Measurements from ENCODE around the gene GREM2.

Gene GREM2

DNA sequence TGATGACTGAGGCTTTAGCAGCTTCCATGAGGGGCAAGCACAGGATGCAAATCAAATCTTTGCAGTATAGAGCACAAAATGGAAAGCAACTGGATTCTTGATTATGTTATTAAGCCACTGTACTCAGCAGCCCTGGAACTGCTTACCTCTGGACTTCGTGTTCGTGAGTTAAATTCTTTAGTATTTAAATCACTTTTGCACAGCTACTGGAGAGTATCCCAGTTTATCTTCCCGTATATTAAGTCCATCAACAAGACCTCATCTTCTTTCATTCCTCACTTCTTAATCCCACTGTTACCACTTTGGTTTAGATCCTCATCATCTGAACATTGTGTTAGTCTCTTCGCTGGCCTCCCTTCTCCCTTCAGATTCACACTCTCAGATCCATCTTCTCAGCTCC is 108.9 kb downstream of the GREM2 start:
- in situ Hi-C loops (cut with HindIII; ENCODE audit: low sequenced_read_pairs) = no loop called here

DNA sequence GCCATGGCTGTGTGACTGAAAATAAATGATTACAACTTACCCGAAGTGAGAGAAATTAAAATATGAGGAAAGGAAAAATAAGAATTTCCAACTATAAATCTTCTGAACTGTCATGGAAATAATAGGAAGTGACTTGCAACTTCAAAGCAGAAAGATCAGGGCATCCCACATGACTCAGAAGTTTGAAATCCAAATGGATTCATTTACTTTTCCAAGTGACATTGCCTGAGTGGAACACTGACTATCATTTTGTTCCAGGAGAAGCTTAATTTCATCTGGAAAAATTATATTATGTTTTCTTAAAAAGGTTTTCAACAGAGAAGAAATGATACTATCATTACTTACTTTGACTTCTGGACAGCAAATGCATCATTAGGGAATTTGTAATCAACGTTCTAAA is 110.8 kb downstream of the GREM2 start:
- in situ Hi-C loops (cut with HindIII; ENCODE audit: low sequenced_read_pairs) = no loop called here

DNA sequence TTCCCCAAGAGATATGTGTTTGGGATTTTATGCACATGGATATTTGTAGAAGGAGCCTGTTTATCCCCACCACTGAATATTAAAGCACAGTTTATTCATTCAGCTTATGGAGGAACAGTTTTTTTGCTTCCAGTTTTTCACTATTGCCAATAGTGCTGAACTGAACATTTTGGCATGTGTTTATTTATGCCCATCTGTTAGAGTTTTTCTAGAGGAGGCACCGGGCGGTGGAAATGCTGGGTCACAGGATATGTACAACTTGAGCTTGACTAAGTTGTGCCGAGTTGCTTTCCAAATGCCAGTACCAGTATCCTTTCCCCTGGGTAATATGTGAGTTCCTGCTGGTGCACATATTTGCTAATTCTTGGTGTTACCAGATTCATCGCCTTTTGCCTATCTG is 111.3 kb downstream of the GREM2 start:
- in situ Hi-C loops (cut with HindIII; ENCODE audit: low sequenced_read_pairs) = no loop called here

DNA sequence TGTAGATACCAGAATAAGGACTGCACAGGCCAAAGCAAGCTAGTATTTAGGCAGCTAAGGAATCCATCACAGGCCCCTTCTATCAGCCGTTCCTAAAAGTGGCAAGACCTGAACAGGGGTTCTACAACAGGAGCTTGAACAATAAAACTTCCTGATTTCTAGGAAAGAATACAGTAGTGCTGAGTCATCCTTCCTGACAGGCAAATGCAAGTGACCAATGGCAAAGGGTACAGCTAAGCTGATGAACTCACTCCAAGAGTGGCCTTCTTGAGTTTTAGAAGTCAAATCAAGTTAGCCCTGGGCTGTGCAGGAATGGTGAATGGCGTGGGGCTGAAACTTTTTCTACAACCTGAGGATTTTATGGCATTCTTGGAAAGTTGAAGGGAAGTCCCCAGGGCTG is 112.9 kb downstream of the GREM2 start:
- in situ Hi-C loops (cut with HindIII; ENCODE audit: low sequenced_read_pairs) = no loop called here

DNA sequence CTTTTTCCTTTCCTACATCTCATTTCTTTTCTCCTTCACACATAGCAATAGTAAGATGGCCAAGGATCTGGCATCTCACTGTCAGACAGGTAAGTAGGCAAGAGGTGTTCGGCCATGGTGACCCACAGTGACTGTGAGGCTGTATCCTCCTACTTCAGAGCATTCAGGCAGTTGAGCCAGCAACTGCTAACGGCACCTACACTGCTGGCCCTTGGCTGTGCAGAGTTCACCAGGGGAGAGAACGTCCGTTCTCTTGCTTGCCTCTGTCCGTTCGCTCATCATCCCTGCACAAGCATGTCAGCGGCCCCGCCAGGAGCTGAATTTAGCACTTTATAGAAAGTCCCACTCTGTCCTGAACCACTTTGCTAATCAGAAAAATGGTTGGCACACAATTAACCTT is 113.6 kb downstream of the GREM2 start:
- in situ Hi-C loops (cut with HindIII; ENCODE audit: low sequenced_read_pairs) = no loop called here

DNA sequence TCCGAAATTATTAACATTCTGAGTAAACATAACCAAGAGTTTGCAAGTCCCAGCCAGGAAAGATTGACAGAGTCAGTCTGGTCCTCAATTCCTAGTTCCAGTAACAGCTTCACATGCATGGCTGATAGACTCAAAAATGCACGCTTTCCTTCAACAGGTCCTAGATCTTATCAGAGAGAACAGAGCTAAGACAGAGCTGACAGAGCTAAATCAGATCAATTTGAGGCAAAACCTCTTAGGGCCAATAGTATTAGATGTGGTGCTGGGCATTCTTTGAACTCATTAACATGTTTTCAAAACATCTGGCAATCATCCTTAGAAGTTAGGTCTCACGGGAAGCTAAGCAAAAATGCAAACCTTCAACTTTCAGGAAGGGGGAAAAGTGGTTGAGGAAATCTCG is 114.0 kb downstream of the GREM2 start:
- in situ Hi-C loops (cut with HindIII; ENCODE audit: low sequenced_read_pairs) = no loop called here

DNA sequence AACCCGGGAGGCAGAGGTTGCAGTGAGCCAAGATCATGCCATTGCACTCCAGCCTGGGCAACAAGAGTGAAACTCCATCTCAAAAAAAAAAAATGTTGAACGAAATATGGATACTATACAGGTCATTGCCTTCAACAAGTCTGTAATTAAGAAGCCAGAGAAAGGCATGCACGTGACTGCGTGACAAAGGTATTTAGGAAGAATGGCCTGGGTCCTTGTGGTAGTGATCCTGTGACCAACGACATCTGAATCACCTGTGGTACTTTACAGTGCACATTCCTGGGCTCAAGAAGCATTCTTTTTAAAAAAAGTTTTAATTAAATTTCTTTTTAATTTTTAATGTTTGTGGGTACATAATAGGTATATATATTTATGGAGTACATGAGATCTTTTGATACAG is 115.0 kb downstream of the GREM2 start:
- in situ Hi-C loops (cut with HindIII; ENCODE audit: low sequenced_read_pairs) = no loop called here

DNA sequence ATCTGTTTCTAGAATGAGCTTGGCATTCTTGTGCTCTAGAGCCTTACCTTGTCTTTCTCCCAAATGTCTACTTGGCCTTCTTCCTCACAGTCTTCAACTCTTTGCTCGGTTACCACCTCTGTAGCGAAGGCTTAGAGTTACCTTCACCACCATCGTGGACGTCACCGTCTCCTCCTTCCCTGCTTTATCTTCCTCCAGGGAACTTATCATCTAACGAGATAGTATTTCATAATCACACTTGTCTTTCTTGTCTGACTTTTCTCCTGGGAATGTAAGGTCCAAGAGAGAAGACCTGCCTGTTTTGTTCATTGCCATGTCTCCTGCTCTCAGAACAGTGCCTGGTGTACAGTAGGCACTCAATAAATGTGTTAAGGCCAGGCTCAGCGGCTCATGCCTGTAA is 115.6 kb downstream of the GREM2 start:
- in situ Hi-C loops (cut with HindIII; ENCODE audit: low sequenced_read_pairs) = no loop called here

DNA sequence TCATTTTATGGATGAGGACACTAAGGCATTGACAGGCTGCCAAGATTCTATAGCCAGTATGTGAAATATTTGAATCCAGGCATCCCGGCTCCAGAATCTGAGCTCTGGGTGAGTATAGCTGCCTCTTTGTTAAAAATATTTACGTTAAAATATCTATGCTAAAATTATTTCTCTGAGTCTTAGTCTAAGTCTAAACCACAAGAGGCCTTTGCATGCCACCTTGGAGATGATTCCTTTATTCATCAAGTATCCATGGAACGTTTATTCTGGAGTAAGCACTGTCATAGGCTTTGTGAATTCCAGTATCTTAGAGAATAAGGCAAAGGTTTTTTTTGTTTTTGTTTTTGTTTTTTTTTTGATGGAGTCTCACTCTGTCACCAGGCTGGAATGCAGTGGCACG is 116.4 kb downstream of the GREM2 start:
- in situ Hi-C loops (cut with HindIII; ENCODE audit: low sequenced_read_pairs) = no loop called here

DNA sequence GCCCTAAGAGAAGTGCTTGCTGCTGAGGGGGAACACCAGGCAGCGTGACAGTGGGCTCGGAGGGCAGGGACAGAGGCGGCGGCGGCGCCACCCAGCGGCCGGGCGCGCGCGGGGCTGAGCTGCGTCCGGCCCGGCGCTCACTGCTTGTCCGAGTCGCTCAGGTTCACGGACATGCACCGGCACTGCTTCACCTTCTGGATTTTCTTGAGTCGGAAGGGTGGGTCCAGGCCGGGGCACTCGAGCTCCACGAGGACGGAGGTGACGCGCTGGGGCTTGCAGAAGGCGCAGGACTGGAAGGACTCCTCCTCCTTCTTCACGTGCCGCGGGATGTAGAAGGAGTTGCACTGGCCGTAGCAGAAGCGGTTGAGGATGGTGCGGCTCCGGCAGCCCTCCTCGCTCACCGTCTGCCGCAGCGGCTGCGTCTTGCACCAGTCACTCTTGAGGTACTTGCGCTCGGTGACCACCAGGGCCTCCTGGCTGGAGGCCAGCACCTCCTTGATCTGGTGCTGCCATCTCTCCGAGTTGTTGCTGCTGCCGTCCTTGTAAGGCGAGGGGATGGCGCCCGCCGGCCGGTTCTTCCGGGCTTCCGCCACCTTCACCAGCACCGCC is 119.0 kb downstream of the GREM2 start:
- in situ Hi-C loops (cut with HindIII; ENCODE audit: low sequenced_read_pairs) = loop anchor here (5.0 kb wide), 1 partner anchor 36 kb away; no protein-coding TSS in a partner anchor

DNA sequence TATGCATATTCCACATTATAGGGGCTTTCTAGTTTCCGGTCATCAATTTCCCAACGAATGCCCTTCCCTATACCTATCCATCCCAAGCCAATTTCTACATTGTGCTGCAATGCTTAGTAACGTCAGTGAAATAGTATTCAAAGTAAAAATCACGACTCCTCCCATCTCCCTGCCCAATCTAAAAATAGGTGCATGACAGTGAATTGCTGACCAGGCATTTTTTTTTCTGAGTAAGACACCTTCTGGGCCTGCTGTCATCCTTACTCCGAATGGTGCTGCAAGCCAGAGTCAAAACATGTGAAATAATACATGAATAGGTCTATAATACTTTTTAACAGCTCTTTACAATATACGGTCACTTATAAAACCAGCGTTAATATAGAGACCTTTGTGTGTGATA is 120.2 kb downstream of the GREM2 start:
- in situ Hi-C loops (cut with HindIII; ENCODE audit: low sequenced_read_pairs) = loop anchor here (5.0 kb wide), 1 partner anchor 34 kb away; no protein-coding TSS in a partner anchor

DNA sequence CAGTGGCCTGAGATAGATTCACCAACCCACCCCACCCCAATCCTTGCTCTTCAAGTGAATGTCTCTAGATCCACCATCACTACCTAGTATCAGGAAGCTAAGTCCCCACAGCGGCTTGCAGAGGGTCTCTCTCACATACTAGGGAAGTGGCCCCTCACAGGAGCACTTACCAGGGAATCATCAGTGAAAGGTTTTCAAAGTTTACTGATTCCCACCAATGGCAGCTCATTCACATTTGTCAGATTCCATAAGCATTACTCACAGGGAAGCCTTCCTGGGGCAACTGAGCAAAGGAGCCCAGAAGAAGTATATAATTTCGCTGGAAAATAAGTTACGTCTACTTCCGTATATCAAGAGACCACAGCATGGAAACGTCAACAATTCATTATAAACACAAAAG is 120.8 kb downstream of the GREM2 start:
- in situ Hi-C loops (cut with HindIII; ENCODE audit: low sequenced_read_pairs) = loop anchor here (5.0 kb wide), 1 partner anchor 34 kb away; no protein-coding TSS in a partner anchor

DNA sequence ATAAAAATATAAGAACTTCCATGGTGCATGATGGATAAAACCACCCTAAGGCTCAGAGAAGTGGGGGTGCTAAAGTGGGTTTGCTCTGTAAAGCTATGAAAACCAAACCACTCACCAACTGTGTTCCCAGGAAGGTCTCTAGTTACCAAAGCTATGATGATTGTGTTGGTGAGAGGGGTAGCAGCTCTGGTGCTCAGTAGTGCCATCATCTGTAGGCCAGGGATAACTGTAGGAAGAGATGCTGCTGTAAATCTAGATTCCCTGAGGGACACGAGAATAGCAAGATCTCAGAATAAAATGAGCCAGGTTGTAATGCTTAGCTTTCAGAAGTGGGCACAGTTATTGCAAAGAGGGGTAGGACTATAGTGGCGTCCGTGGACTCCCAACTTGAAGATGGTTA is 124.5 kb downstream of the GREM2 start:
- in situ Hi-C loops (cut with HindIII; ENCODE audit: low sequenced_read_pairs) = no loop called here

DNA sequence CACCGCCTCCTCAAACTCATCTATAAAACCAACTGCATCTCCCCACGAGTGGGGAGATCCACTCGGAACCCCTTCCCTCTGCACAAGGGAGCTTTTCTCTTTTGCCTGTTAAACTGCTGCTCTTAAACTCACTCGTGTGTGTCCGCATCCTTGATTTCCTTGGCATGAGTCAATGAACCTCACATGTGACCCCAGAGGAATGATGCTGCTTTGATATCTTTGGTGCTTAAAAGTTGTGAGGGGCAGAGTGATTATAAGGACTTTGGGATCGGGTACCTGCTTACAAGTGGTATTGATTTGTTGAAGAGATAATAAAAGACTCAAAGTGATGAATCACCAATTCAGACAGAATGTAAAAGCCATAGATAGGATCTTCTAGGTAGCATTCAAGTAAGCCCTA is 125.3 kb downstream of the GREM2 start:
- in situ Hi-C loops (cut with HindIII; ENCODE audit: low sequenced_read_pairs) = no loop called here

DNA sequence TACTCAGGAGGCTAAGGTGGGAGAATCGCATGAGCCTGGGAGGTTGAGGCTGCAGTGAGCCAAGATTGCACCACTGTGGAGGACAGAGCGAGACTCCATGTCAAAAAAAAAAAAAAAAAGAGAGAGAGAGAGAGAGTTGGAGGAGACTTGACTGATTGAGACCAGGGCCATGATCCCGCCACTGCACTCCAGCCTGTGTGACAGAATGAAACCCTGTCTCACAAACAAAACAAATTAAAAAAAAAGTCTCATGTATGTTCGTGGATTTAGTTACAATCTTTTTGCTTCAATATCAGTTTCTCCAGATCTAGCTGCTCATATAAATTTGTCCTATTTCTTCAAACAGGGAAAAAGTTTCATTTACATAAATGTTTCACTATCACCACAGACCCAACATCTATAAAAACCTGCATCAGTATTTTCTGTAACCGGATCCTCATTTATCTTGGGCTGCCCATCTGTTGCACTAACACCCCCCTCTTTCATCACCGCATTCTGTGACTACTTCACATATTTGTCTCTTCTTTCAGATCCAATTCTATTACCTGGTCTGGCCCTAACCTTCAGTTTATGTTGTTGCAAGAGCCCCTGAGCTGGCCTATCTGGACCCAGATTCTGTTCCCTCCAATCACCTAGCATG is 127.0 kb downstream of the GREM2 start:
- in situ Hi-C loops (cut with HindIII; ENCODE audit: low sequenced_read_pairs) = no loop called here

DNA sequence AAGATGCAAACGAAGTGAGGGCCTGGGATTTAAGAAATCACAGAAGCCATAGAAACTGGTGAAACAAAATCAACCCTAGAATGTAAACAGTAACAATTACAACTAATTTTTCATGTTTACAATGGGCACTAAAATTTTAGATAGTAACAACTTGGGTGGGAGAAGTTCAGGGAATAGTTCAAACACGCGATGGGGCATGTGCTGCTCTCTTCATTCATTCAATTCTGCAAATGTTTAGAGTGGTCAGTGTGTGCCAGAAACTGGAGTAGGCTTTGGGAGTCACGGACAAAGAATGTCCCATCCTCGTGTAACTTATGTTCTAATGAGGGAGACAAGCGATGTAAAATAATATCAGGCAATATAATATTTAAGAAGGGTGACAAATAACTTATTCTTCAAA is 133.4 kb downstream of the GREM2 start:
- in situ Hi-C loops (cut with HindIII; ENCODE audit: low sequenced_read_pairs) = no loop called here

DNA sequence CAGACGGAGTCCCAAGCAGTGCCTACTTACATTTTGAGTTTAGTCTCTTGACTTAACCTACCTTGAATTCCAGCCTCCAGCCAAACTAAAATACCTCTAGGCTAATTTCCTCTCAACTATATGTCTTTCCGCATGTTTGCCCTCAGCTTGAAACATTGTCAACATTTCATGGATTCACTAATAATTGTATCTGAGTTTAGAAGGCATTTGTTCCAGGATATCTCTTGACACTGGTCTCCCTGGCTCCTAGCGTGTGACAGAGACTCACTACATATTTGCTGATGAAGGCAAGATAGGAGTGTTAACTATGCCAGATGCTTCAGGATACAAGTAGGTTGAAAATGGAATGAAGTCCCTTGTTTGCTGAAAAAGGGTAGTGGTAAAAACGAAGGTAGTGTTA is 136.1 kb downstream of the GREM2 start:
- in situ Hi-C loops (cut with HindIII; ENCODE audit: low sequenced_read_pairs) = no loop called here

DNA sequence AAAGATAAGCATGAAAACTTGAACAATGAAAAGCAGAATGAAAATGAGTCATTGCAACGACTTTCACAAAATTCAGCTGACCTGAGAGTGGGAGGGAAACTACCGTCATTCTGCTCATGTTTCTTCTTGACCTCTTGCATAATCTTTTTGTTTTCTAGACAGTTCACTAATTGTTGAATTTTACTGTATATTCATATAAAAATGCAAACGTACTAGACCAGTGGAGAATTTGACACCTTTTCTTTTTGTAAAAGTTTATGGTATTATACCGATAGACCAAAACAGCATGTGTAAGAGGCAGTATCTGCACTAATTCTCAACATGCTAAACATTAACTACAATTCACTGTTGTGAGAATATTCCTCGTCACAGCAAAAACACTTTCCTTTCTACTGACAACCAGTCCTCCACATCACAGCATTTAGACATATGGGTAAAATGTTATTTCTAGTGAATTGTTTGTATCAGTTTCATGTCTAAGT is 137.8 kb downstream of the GREM2 start:
- in situ Hi-C loops (cut with HindIII; ENCODE audit: low sequenced_read_pairs) = no loop called here

DNA sequence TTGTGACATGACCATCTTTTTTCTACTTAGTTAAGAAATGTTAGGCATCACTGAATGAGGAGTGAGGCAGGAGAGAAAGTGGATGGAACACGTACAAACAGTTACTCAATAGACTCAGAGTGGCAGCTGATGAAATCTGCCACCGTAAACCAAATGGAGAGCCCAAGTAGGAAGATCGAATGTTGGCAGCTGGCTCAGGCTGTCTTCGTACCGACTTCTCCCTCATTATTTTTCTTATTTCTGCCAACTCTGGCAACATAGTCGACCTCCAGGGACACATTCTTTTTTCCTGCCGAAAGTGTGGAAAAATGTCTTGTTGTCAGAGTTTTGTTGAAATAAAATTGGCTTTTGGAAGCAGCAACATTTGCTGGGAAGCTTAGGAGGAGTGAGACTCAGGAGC is 143.3 kb downstream of the GREM2 start:
- in situ Hi-C loops (cut with HindIII; ENCODE audit: low sequenced_read_pairs) = loop anchor here (5.0 kb wide), 1 partner anchor 66 kb away; no protein-coding TSS in a partner anchor

DNA sequence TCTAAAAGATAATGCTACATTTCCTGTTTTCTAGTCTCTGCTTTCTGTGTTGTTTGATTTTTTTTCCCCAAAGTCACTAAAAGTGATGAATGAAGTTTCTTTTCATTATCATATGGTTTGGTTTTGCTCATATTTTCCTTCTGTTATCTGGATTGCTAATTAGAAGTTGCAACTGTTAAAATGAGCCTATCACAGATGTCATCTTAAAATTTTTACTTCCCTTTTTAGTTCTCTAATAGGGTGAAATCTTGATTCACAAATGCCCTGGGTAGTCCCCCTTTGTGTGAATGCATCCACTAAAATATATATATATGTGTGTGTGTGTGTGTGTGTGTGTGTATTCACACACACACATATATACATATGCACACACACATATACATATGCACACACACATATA is 144.1 kb downstream of the GREM2 start:
- in situ Hi-C loops (cut with HindIII; ENCODE audit: low sequenced_read_pairs) = loop anchor here (5.0 kb wide), 1 partner anchor 66 kb away; no protein-coding TSS in a partner anchor

DNA sequence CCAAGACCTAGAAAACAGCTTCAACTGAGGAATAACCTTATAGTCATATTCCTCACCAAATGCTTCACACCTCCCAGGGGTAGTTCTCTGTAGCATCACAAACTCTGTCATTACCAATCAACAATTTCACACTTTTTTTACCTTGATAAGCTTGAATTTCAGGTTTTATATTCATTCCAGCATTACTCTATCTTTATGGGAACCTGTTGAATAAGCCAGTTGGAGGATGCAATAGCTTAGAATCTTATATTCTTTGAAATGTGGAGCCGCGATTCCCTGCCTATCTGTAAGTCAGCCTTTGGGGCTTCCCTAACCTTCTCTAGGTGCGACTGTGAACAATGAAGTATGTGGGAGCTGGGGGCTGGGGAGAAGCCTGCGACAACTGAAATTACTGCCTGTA is 145.4 kb downstream of the GREM2 start:
- in situ Hi-C loops (cut with HindIII; ENCODE audit: low sequenced_read_pairs) = loop anchor here (5.0 kb wide), 1 partner anchor 64 kb away; no protein-coding TSS in a partner anchor

DNA sequence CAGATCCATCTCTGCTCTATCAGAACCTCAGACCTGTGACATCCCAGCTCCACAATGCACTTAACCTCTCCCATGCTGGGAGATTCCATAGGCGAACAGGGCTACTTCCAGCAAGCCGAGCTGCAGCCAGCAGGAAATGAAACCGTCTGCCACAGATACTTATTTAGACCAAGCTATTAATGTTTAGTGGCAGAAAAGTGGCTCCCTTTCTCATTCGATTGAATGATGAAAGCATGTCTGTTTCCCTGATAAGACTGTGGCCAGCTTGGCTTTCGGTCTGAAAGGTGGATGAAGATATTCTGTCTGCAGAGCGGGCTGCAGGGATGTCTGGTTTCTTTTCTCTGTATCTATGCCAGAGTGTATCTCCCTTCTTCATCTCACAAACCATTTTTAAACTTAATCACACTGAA is 146.4 kb downstream of the GREM2 start:
- in situ Hi-C loops (cut with HindIII; ENCODE audit: low sequenced_read_pairs) = loop anchor here (5.0 kb wide), 1 partner anchor 63 kb away; no protein-coding TSS in a partner anchor

Data from endothelial cell of hepatic sinusoid (primary cell).